Colon (tissue), 2 donors: ENCODE data around the gene DCLRE1A.

ENCODE experiments used
- FAIRE-seq: peaks from 2 replicates; lab custom pipeline; 2012; peaks lifted over from hg19 to GRCh38; lab: Jason Lieb, UNC
- donor health status: control.
- donor health status: control.

DCLRE1A gene

DNA sequence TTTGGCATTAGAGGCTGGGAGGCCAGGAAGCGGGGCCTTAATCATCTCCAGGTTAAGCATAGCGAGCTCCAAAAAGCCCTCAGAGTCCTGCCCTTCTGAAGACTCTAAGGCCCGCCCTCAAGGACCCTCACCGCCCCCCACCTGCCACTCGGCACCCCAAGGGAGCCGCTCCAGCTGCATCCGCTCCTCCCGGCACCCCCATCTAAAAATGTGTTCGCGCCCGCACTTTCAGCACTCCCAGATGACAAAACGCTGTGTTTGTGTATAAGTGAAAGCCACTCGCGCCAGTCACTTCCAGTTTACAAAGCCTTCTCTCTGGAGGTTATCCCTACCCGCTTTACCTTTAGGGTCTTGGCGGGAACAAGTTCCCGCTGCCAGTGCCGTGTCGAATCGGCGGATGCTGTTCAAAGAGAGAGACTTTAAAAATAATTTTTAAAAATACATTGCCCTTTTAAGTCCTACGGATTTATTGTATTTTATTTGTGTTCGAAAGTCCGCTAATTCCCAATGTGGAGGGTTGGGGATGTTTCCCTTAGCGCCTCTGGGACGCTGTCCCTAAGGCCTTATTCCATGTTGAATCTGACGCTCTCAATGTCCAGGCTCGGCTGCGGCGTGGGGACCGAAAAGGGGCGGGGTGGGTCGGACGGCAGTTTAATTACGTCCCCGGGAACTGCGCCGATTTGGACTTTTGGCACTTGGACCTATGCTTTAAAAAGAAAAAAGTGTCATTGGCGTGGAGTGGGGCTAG is at the start of gene DCLRE1A, which contains the start of gene NHLRC2:
TSS of gene DCLRE1A (minus strand) at position 70 of the 748 bp plus-strand sequence. CDS start 900 bp downstream, outside the sequence.
TSS of gene NHLRC2 (plus strand) at position 649 of the 748 bp plus-strand sequence. CDS start 212 bp downstream, outside the sequence.
- no peak for FAIRE-seq

DNA sequence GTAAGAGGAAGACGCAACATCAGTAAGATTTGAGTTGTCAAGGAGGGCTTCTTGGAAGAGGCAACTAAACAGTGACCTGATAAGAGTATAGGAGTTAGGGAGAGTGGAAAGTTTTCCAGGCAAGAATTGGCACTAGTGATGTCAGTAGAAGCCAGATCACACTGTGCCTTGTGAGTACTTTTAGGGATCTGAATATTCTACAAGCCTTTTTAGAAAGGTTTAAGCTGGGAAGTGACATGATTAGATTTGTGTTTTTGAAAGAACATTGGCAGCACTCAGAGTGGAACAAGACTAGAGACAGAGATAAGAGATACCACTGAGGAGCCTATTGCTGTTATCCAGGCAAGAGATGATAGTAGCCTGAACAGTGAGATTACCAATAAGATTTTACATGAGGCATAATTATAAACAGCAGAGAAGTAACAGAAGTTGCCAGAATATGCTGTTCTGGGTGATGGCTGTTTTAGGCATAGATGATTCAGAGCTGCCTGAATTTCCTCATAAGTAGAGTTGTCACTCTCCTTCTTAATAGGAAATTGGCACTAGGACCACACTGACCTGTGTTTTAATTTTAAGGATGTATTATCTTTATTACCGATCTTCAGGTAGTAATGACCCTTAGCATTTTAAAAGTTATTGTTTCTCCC is 46.2 kb upstream of the DCLRE1A start:
- no peak for FAIRE-seq

GRCh38 chr10:113897693-113898618 is 44.1 kb upstream of the DCLRE1A start:
- no peak for FAIRE-seq

- no peak for FAIRE-seq
Observed at GRCh38 chr10:113895018-113895417, 41.1 kb upstream of the DCLRE1A start.

DNA sequence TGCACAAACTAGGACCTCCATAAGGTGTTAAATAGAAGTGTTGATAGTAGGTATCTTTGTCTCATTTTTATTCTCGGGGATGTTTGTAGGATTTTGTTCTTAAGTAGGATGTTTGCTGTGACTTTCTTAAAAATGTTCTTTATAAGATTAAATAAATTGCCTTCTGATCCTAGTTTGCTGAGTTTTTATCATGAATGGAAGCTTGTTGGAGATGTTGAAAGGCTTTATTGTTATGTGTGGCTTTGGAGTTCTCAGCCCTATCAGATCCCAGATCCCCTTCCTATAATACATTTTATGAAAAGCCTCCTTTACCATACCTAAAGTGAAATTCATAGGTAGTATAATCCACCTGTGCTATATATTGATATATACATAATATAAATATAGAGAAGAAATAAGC is 40.7 kb upstream of the DCLRE1A start:
- FAIRE-seq: no peak

DNA sequence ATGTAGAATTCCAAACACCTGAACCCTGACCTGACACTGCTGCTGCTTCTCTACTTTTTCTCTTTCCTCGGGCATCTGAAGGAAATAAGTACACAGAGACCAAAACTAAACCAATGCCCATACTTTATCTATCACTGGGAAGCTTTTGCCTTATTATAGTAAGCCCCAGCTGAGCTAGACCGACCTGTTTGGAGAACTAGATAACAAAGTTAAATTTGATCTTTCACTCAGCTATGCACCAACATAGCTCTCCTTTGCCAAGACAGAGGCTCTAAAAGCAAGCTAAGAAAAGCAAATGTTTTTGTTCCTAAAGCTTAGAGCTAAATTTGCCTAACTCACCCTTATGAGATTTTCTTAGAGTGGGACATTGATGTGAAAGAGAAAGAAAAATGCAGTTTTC is 39.7 kb upstream of the DCLRE1A start:
- FAIRE-seq: no peak

DNA sequence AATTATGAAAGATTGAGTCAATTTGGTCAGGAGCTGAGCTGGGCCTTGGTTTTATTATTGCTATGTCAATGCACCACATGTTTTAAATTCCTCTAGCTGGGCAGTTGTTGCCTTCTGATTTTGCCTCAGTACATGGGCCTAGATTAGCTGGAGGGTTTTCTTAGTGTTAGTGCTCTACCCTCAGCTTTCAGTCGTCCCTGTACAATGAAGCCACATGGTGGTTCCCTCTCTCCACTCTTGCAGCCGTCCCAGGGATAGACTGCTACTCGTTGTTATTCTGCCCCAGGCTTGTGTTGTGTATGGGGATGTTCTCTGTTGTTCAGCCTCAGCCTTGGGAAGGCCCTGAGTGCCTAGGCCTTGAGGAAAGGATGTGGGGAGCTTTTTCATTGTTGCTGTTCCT is 37.6 kb upstream of the DCLRE1A start:
- FAIRE-seq: no peak

DNA sequence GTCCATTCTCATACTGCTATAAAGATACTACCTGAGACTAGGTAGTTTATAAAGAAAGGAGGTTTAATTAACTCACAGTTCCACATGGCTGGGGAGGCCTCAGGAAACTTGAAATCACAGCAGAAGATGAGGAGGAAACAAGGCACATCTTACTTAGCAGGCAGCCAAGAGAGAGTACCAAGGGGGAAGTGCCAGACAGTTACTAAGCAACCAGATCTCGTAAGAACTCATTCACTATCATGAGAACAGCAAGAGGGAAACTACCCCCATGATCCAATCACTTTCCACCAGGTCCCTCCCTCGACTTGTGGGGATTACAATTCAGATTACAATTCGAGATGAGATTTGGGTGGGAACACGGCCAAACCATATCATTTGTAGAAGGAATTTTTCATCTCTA is 36.9 kb upstream of the DCLRE1A start:
- no peak for FAIRE-seq

DNA sequence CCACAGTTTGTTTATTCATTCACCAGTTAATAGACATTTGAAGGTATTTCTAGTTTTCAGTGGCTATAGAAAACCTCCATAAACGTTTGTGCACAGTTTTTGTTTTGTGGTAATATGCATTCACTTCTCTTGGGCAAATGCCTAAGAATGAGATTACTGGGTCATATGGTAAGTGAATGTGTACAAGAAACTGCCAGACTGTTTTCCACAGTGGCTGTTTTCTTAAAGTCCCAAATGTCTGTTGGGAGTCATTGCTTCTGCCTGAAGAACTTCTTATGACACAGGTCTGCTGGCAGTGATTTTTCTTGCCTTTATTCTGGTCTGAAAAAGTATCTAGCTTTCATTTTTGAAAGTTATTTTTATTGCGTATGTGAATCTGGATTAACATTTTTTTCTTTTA is 36.0 kb upstream of the DCLRE1A start:
- no peak for FAIRE-seq

DNA sequence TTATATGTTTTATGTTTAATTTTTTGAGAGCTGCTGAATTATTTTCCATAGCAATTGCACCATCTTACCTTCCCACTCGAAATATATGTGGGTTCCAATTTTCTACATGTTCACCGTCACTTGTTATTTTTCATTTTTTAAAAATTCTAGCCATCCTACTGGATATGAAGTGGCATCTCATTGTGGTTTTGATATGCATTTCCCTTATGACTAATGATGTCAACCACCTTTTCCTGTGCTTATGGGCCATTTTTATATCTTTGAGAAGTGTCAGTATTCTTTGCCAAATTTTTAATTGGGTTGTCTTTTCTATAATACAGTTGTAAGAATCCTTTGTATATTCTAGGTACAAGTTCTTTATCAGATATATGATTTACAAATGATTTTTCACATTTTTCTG is 28.4 kb upstream of the DCLRE1A start:
- FAIRE-seq: no peak

DNA sequence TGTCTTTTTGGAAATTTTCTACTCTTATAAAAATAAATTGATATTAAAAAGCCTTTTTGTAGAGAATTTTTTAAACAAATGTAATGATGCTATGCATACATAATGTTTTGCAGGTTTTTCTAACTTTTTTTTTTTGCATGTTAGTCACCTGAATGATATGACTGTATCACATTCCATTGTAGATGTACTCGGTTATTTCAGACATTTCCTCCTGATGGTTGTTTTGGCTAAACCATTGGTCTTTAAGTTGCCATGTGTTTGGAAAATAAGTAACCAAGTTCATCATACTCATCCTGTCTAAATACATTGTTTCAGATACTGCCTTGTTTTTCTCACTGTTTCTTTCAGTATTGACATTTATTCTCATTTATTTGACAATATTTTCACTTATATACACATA is 26.4 kb upstream of the DCLRE1A start:
- no peak for FAIRE-seq

DNA sequence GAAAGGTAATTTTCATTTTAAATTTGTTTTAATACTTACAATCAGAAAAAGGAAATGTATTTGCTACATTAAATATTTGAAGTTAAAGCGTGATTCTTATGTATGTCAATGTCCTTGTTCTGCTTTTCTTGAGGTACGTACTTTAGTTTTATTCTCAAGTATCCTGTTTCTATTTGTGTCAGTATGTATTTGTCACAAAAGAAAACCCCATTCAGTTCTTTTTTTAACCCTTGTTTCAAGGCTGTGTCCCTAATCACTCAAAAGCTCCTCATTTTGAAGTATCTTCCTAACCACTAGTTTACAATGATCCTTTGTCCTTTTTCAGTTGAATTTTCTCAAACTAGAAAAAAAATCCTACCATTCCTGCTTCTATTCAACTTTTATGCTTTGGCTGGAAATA is 25.8 kb upstream of the DCLRE1A start:
- no peak for FAIRE-seq

GRCh38 chr10:113876461-113876860 is 22.6 kb upstream of the DCLRE1A start:
- no peak for FAIRE-seq

- no peak for FAIRE-seq
Observed at GRCh38 chr10:113875212-113875611, 21.3 kb upstream of the DCLRE1A start.

DNA sequence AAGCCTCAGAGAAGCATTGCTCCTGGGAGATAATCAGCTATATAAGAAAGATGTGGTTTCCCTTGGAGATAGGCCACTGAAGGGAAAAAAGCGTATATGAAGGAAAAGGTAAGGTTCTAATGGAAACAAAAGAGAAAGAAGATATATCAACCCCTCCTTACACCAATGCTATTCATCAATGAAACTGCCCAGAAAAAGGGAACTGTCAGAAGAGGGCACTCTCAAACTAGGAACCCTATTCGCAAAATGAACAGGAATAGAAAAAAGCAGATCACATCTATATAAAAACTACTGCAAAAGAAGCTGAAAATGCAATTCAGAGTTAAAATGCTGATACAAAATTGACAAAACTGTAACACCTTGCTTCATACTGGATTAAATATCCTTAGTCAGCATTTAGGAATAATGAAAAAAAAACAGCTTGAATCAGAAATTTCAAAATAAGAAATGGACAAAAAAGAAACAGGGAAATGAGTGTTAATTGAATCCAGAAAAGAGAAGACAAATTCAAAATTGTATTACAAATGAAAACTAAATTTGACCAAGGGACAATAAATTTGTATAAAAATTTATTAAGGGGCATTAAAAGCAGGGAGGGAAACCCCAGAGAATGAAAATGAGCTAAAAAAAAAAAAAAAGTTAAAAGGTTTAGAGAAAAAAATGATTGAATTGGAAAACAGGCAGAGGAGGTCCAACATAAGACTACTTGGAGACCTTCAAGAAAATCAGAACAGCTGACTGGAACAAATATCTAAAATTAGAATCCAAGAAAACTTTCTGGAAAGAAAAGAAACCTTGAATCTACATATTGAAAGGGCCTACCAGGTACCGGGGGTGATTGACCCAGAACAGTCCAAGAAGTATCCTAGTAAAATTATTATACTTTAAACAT is 18.5 kb upstream of the DCLRE1A start:
- no peak for FAIRE-seq

- FAIRE-seq: no peak
Observed at GRCh38 chr10:113869789-113870188, 15.9 kb upstream of the DCLRE1A start.

GRCh38 chr10:113867904-113868303 is 14.0 kb upstream of the DCLRE1A start:
- FAIRE-seq: no peak

- FAIRE-seq: no peak
Observed at GRCh38 chr10:113866551-113867394, 12.9 kb upstream of the DCLRE1A start.

GRCh38 chr10:113865901-113866300 is 12.0 kb upstream of the DCLRE1A start:
- FAIRE-seq: no peak

DNA sequence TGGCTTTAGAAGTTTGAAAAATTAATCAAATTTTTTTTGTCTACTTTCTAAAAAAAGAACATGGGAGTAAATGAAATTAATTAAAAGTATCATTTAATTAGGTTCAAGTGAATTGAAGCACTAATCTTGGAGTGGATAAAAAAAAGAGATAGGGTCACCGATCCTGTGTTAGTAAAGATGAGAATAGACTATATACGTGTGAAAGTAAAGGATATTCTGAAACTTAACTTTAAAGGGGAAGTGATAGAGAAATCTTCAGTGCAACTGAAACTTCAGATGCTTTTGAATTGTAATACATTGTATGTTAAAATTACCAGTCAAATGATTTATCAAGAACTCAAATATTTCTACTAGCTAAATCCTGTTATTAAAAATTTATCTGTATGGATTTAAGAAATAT is 5.4 kb upstream of the DCLRE1A start:
- FAIRE-seq: no peak

DNA sequence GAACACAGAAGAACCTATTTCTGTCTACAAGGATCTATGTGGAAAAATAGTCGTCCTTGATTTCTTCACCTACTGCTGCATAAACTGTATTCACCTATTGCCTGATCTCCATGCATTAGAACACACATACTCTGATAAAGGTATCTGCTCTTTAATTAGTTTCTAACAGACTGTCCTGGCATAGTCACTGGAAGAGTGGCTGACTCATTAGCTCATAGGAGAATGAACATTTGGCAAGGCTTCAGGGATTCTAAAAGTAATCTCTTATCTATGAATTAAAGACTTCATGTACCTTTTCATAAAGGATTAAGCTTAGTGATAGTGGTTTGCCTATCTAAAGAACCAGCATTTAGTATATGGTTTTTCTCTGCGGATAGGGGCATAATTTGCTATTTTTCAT is 4.7 kb upstream of the DCLRE1A start:
- FAIRE-seq: no peak
